H9 (cell line): ENCODE data around the gene RPP25. TPM values are rescaled to one million over a fixed set of nuclear protein-coding genes. Genes with fewer than 3 reads are reported as not detected.

Source experiments
- DNase-seq: peaks from one replicate; pipeline ENCODE4 v3.0.0-alpha.2; 2017
- H2AFZ ChIP-seq: one replicate; pipeline ENCODE4 v1.6.1; 2013; ENCODE audit warnings: mild to moderate bottlenecking, low read length, control low read depth, moderate library complexity
- H2AK5ac ChIP-seq: 2 replicates; pipeline ENCODE4 v1.6.1; 2013; ENCODE audit warnings: low read length, control low read depth, mixed read lengths; ENCODE audit not compliant: insufficient read length
- H2BK120ac ChIP-seq: one replicate; pipeline ENCODE4 v1.6.1; 2013; ENCODE audit warnings: low read depth, mild to moderate bottlenecking, low read length, control low read depth, inconsistent platforms; ENCODE audit not compliant: poor library complexity, severe bottlenecking
- H2BK12ac ChIP-seq: 2 replicates; pipeline ENCODE4 v1.6.1; 2013; ENCODE audit warnings: low read length, control low read depth, mixed read lengths, low read depth; ENCODE audit not compliant: insufficient read length
- H2BK15ac ChIP-seq: 2 replicates; pipeline ENCODE4 v1.6.1; 2013; ENCODE audit warnings: low read depth, low read length, control low read depth
- H2BK20ac ChIP-seq: one replicate; pipeline ENCODE4 v1.6.1; 2013; ENCODE audit warnings: low read depth, mild to moderate bottlenecking, low read length, control low read depth, inconsistent platforms; ENCODE audit not compliant: poor library complexity, severe bottlenecking
- H2BK5ac ChIP-seq: 2 replicates; pipeline ENCODE4 v1.6.1; 2013; ENCODE audit warnings: low read length, control low read depth, mixed read lengths; ENCODE audit not compliant: insufficient read length
- H3K14ac ChIP-seq: 2 replicates; pipeline ENCODE4 v1.6.1; 2013; ENCODE audit warnings: low read length, control low read depth; ENCODE audit not compliant: insufficient read depth
- H3K18ac ChIP-seq: 2 replicates; pipeline ENCODE4 v1.6.1; 2013; ENCODE audit warnings: low read depth, mild to moderate bottlenecking, mixed read lengths, low read length, control low read depth; ENCODE audit not compliant: insufficient read length
- H3K23ac ChIP-seq: 2 replicates; pipeline ENCODE4 v1.6.1; 2013; ENCODE audit warnings: low read length, control low read depth, mixed read lengths, low read depth; ENCODE audit not compliant: insufficient read length
- H3K23me2 ChIP-seq: 2 replicates; pipeline ENCODE4 v1.6.1; 2013; ENCODE audit warnings: low read depth, mild to moderate bottlenecking, mixed read lengths, low read length, control low read depth; ENCODE audit not compliant: insufficient read length, poor library complexity, severe bottlenecking
- H3K27ac ChIP-seq: 2 replicates; pipeline ENCODE4 v1.5.1; 2013; ENCODE audit warnings: low read length, control low read depth, mixed read lengths, low read depth; ENCODE audit not compliant: insufficient read length
- H3K27me3 ChIP-seq: 2 replicates; pipeline ENCODE4 v1.6.1; 2013; ENCODE audit warnings: low read length, control low read depth, inconsistent platforms; ENCODE audit not compliant: insufficient read depth
- H3K4ac ChIP-seq: 2 replicates; pipeline ENCODE4 v1.6.1; 2013; ENCODE audit warnings: low read depth, mild to moderate bottlenecking, control low read depth, inconsistent platforms, low read length, moderate library complexity
- H3K4me1 ChIP-seq: 2 replicates; pipeline ENCODE4 v1.6.1; 2013; ENCODE audit warnings: low read length, control low read depth, inconsistent platforms; ENCODE audit not compliant: insufficient read depth
- H3K4me2 ChIP-seq: 2 replicates; pipeline ENCODE4 v1.6.1; 2013; ENCODE audit warnings: low read length, control low read depth, mixed read lengths; ENCODE audit not compliant: insufficient read length, insufficient read depth
- H3K56ac ChIP-seq: 2 replicates; pipeline ENCODE4 v1.6.1; 2013; ENCODE audit warnings: low read depth, mild to moderate bottlenecking, mixed read lengths, low read length, control low read depth; ENCODE audit not compliant: insufficient read length
- H3K79me1 ChIP-seq: 2 replicates; pipeline ENCODE4 v1.6.1; 2013; ENCODE audit warnings: low read depth, mild to moderate bottlenecking, moderate library complexity, low read length, control low read depth, inconsistent platforms; ENCODE audit not compliant: insufficient read depth, poor library complexity, severe bottlenecking
- H3K79me2 ChIP-seq: 2 replicates; pipeline ENCODE4 v1.6.1; 2013; ENCODE audit warnings: low read length, control low read depth, inconsistent platforms; ENCODE audit not compliant: insufficient read depth
- H3K9ac ChIP-seq: 2 replicates; pipeline ENCODE4 v1.6.1; 2013; ENCODE audit warnings: low read length, control low read depth, mixed read lengths; ENCODE audit not compliant: insufficient read length; ENCODE audit errors: extremely low read depth
- H3K9me3 ChIP-seq: one replicate; pipeline ENCODE4 v1.6.1; 2013; ENCODE audit warnings: low read depth, low read length, inconsistent platforms; ENCODE audit not compliant: control insufficient read depth
- H3T11ph ChIP-seq: one replicate; pipeline ENCODE4 v1.6.1; 2013; ENCODE audit warnings: mild to moderate bottlenecking, low read length, control low read depth, inconsistent platforms
- H4K20me1 ChIP-seq: one replicate; pipeline ENCODE4 v1.6.1; 2013; ENCODE audit not compliant: control insufficient read depth, insufficient read length, insufficient read depth
- H4K5ac ChIP-seq: 2 replicates; pipeline ENCODE4 v1.6.1; 2013; ENCODE audit warnings: low read depth, mild to moderate bottlenecking, mixed read lengths, low read length, control low read depth; ENCODE audit not compliant: insufficient read length
- H4K8ac ChIP-seq: replicated peaks from 2 replicates; pipeline ENCODE4 v1.6.1; 2013; ENCODE audit warnings: low read length, control low read depth, mixed read lengths, low read depth; ENCODE audit not compliant: insufficient read length
- H4K91ac ChIP-seq: 2 replicates; pipeline ENCODE4 v1.6.1; 2013; ENCODE audit warnings: low read depth, mild to moderate bottlenecking, moderate library complexity, mixed read lengths, low read length, control low read depth; ENCODE audit not compliant: insufficient read length
- H3K27ac Mint-ChIP-seq, 3 experiments: 2 replicates in 2 of 3; 3 replicates in 1 of 3; pipeline ENCODE4 v1.8.0; 2020 to 2021; ENCODE audit warnings: mixed read lengths in 3 of 3, mild to moderate bottlenecking in 1 of 3, moderate library complexity in 1 of 3
- H3K27me3 Mint-ChIP-seq: 2 replicates; pipeline ENCODE4 v1.8.0; 2021; ENCODE audit warnings: low read depth, mild to moderate bottlenecking, moderate library complexity, mixed read lengths
- H3K36me3 Mint-ChIP-seq, 3 experiments: 2 replicates in 2 of 3; 3 replicates in 1 of 3; pipeline ENCODE4 v1.8.0; 2020 to 2021; ENCODE audit warnings: low read depth in 3 of 3, mixed read lengths in 3 of 3; ENCODE audit not compliant: insufficient read depth in 1 of 3
- H3K4me1 Mint-ChIP-seq, 2 experiments: 2 replicates each; pipeline ENCODE4 v1.8.0; 2020; ENCODE audit warnings: mixed read lengths in 2 of 2
- H3K4me3 Mint-ChIP-seq, 2 experiments: 2 replicates in 1 of 2; 3 replicates in 1 of 2; pipeline ENCODE4 v1.8.0; 2020 to 2021; ENCODE audit warnings: mild to moderate bottlenecking in 2 of 2, mixed read lengths in 2 of 2, moderate library complexity in 1 of 2
- H3K9me3 Mint-ChIP-seq, 2 experiments: 2 replicates in 1 of 2; 3 replicates in 1 of 2; pipeline ENCODE4 v1.8.0; 2020; ENCODE audit warnings: mild to moderate bottlenecking in 2 of 2, mixed read lengths in 2 of 2, moderate library complexity in 1 of 2
- WGBS: extraction: QIAGEN DNeasy Blood & Tissue Kit; methylation state at CpG from one replicate; pipeline ENCODE4 v1.1.7; 2013; ENCODE audit warnings: missing lambda C conversion rate, low lambda C conversion rate, mixed read lengths; ENCODE audit not compliant: insufficient read length; ENCODE audit errors: extremely low coverage; 5-methylcytosine and 5-hydroxymethylcytosine counted together
- total RNA-seq: library from RNA; stranded (reverse); gene quantifications from 2 replicates; pipeline ENCODE4 v1.2.1, GENCODE V29; 2021
- TF ChIP-seq, protein P1 (sequence below): fragments of 200-600 bp; sonication (generic); conservative IDR thresholded peaks from 3 replicates; pipeline ENCODE4 v1.8.0; 2021; ENCODE audit warnings: antibody characterized with exemption, mild to moderate bottlenecking

The RPP25 gene
- total RNA-seq, 1 experiment from 2014 or later = 12.6 TPM

GRCh38 chr15:74906067-74906449 lies 50.5 kb downstream of the RPP25 start:
- Histone ChIP-seq H3K27me3 (no peaks in the 10 kb centered on the region), H2BK15ac (no peak overlapping the region), H3K4me2 (peak overlapping the region; percentile 77), H2BK5ac (no peak overlapping the region), H3T11ph (no peak overlapping the region), H3K79me2 (no peaks in the 10 kb centered on the region), H3K14ac (peak overlapping the region; percentile 68), H3K23me2 (peaks cover 9% of the 10 kb centered on the region), H4K8ac (no peak overlapping the region), H3K9me3 (no peaks in the 10 kb centered on the region), H3K9ac (peak overlapping the region; percentile 54), H3K79me1 (no peaks in the 10 kb centered on the region), H2AK5ac (no peak overlapping the region), H3K23ac (no peak overlapping the region), H2BK120ac (no peak overlapping the region), H4K5ac (no peak overlapping the region), H3K27ac (no peak overlapping the region), H4K20me1 (no peaks in the 10 kb centered on the region), H2AFZ (no peak overlapping the region), H2BK20ac (no peak overlapping the region), H4K91ac (no peak overlapping the region), H3K18ac (no peak overlapping the region), H3K4ac (no peak overlapping the region), H3K56ac (no peak overlapping the region), H3K4me1 (no peaks in the 10 kb centered on the region), H2BK12ac (no peak overlapping the region)
- Mint-ChIP-seq H3K27ac (peak overlapping the region; percentile 57 to 96 (median 73); a peak in 6 of 7 replicates), H3K27me3 (no peaks in the 10 kb centered on the region), H3K4me1 (peaks cover 19 to 20% of the 10 kb centered on the region in 2 experiments), H3K4me3 (peak overlapping the region; percentile 93 to 98), H3K9me3 (peaks cover 0 to 5% of the 10 kb centered on the region in 2 experiments; a peak in 1 of 5 replicates), H3K36me3 (peaks cover 29 to 51% (median 48%) of the 10 kb centered on the region in 3 experiments)
- TF ChIP-seq, protein P1, sequence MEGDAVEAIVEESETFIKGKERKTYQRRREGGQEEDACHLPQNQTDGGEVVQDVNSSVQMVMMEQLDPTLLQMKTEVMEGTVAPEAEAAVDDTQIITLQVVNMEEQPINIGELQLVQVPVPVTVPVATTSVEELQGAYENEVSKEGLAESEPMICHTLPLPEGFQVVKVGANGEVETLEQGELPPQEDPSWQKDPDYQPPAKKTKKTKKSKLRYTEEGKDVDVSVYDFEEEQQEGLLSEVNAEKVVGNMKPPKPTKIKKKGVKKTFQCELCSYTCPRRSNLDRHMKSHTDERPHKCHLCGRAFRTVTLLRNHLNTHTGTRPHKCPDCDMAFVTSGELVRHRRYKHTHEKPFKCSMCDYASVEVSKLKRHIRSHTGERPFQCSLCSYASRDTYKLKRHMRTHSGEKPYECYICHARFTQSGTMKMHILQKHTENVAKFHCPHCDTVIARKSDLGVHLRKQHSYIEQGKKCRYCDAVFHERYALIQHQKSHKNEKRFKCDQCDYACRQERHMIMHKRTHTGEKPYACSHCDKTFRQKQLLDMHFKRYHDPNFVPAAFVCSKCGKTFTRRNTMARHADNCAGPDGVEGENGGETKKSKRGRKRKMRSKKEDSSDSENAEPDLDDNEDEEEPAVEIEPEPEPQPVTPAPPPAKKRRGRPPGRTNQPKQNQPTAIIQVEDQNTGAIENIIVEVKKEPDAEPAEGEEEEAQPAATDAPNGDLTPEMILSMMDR = no peak
- DNase-seq = peak; percentile 40
- no CpG with 5 or more reads among the region's 20 CpGs for WGBS

Other genes with a start within 250 kb of the RPP25 start
- 0.33 TPM in 1 of 2 replicates, not detected in the other for gene CYP1A1, start 231.2 kb downstream of the RPP25 start, total RNA-seq
- not detected in 2 replicates for gene CYP1A2, start 207.9 kb downstream of the RPP25 start, total RNA-seq
- gene CSK, start 174.7 kb downstream of the RPP25 start, total RNA-seq = 49.2 and 49.3 TPM in 2 replicates
- not detected in 2 replicates for gene LMAN1L, start 143.9 kb downstream of the RPP25 start, total RNA-seq
- gene CPLX3, start 130.1 kb downstream of the RPP25 start, total RNA-seq = not detected in 2 replicates
- 31.1 and 34.0 TPM in 2 replicates for gene ULK3, start 113.6 kb downstream of the RPP25 start, total RNA-seq
- 49.0 and 50.2 TPM in 2 replicates for gene SCAMP2, start 83.4 kb downstream of the RPP25 start, total RNA-seq
- 55.0 and 57.5 TPM in 2 replicates for gene MPI, start 66.7 kb downstream of the RPP25 start, total RNA-seq
- 60.3 and 69.0 TPM in 2 replicates for gene FAM219B, start 49.9 kb downstream of the RPP25 start, total RNA-seq
- 331 and 336 TPM in 2 replicates for gene COX5A, start 18.7 kb downstream of the RPP25 start, total RNA-seq
- gene SCAMP5, start 38.8 kb upstream of the RPP25 start, total RNA-seq = 45.8 and 47.8 TPM in 2 replicates
- 17.6 and 22.7 TPM in 2 replicates for gene PPCDC, start 66.8 kb upstream of the RPP25 start, total RNA-seq
- 45.6 and 48.7 TPM in 2 replicates for gene C15orf39, start 245.1 kb upstream of the RPP25 start, total RNA-seq